ENCODE measurements around the gene FSIP1.

The FSIP1 gene

DNA sequence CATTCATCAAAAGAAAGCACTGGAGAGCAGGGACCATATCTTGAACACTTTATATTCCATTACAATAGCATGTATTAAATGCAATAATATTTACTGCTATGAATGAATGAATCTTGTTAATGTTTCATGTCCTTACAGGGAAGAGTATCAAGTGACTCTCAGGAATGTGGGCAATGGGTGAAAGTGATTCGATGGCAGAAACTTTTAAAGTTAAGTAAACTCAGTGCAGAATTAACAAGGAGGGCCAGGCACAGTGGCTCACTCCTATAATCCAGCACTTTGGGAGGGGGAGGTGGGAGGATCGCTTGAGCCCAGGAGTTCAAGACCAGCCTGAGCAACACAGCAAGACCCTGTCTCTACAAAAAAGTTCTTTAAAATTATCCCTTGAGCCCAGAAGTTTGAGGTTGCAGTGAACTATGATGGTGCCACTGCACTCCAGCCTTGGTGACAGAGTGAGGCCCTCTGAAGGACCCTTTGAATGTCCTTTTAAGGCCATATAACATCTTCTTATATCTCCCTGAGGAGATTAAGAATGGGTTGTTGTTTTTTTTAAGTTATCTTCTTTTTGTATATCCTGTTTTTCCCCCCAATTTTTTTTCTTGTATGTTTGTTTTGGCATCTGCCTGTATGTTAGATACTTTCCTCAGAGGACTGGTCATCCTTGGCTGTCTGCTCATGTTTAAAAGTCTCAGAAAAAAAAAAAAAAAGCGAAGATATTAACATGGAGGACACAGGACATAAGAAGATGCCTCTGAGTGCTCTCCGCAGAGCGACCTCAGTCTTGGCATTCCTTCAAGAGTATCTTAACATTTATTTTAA is 9.6 kb upstream of the FSIP1 start:
- no peak for DNase-seq

DNA sequence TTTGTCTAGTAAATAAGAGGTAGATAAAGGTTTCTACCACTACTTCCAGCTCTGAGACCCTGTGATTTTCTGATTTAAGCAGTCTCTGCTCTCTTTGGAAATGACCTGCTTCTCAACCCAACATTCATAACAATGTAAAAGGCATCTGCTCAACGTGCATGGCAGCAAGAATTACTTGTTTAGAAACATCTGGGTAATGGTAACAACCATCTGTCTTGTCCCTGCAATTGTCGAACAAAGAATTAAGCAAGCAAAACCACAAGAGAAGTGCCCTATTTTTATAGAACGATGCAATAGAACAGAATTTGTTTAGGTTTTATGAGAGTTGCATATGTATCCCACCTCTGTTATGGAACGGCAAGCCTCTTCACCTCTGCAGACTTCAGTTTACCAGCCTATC is 7.1 kb upstream of the FSIP1 start:
- no peak for DNase-seq

DNA sequence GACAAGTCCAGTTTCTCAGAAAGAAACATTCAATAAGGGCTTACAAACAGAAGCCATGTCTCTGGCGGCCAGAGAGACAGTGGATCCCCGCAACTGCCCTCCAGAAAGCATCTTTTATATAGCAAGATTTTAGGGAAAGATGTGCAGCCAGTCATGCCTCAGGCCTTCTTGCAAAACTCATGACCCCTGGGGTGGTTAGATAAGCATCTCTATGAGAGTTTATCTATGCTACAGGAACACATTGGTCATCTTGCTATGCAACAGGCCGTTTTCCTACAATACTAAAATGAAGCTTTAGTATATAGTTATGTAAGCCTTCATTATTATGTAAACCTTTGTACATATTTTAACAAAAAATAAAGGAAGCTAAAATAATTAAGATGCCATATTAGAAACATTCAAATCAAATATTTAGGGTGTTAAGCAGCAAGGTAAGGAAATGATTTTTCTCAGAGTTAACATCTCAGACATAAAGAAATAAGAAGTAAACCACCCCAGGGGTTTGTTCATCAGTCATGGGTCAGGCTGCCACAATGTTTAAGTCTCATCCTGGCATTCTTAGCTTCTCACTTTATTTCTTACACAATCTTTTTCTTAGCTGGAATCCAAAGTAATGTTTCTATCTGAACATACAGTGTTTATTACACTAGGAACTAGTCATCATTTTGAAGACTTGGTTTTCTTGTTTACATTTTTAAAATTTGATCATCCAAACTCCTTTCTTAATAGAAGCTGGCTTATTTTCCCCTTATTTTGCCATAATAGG is 6.3 kb upstream of the FSIP1 start:
- DNase-seq: no peak

DNA sequence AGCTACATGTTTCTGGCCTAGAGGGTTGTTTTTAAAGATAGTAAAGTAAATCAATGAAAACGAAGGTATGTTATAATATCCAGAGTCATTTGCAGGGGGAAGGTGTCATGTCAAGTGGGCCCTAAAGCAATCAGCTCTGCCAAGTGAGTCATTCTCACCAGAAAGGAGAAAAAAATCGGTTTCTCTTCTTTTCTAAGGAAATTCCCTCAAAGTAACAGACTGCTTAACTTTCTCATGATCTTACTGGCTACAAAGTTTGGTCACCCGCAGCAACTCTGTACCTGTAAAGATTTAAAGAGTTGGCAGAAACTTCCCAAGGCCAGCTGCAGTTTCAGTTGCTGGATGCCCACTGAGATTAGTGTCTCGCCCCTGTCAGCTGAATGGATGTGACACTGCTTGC is 5.5 kb upstream of the FSIP1 start:
- no peak for DNase-seq

DNA sequence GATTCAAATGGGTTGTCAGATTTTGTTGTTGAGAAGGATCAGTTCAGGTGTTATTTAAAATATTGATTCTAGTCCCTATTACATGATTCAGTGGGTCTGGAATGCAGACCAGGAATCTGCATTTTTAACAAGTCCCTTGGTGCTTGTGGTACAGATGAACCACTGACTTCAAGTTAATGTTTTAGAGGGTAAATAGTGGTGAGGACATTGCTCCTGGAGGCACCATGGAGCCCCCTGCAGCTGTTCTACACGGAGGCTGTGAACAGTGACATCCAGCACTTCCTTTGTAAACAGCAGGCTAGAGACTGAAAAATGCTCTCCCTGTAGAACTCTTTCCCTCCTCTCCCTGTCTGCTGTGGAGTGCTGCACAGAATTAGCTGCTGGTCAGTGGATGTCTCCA is 4.8 kb upstream of the FSIP1 start:
- no peak for DNase-seq

DNA sequence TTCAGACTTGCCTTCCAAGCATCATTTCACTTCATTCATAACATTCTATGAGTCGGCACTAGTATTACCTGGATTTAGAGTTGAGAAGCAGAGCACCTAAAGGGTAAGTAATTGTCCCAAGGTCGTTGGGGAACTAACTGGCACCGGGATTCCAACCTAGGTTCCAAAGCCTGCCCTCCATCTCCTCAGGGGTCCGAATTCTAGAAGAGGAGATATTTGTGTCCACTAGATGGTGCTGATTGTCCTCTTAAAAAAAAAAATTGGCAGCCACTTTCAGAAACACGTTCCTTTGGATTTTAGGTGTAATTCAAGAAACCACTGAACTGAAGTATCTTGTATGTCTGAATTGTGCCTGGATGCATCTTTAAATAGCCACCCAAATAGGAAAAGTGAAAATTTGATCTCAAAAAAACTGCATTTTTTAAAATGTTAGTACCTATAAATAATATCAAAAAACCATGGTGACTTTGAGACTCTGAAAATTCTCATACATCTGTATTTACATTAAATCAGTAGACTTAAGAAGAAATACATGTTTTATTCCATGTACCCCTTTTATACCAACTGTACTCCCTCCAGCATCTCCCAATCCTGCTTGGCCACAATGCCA is 3.9 kb upstream of the FSIP1 start:
- DNase-seq: peak; percentile 20 to 34

DNA sequence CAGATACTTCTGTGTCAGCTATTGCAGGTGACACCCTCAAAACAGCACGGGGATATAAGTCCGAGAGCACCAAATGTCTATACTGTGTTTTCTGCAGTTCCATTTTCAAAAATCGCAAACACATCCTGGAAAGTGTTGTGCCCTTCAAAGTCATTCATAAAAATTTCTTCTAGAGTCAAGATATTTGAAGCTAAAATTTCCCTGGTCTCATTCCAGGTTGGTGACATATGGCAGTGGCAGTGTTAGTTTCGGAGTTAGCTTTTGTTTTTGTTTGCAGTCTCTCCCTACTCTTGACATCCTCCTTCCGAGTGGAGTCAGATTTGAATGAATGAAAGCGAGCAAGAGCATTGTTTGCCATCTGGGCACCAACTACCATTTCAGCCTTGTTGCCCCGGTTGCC is 3.2 kb upstream of the FSIP1 start:
- DNase-seq: no peak

DNA sequence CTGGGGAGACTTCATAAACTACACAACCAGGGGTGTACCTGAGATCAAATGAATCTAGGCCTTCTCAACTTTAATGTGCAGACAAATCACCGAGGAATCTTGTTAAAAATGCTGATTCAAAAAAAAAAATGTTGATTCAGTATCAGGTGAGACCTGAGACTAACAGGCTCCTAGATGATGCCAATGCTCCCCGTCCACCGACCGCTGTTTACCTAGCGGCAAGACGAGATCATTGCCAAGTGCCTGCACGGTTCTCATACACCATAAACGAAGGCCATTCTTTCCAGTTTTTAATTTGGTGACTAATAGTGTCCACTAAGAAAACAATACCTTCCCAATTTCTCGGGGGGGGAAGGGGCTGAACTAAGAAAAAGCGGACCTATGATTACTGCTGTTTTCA is 2.5 kb upstream of the FSIP1 start:
- peak in 1 of 2 experiments; percentile 15 for DNase-seq

DNA sequence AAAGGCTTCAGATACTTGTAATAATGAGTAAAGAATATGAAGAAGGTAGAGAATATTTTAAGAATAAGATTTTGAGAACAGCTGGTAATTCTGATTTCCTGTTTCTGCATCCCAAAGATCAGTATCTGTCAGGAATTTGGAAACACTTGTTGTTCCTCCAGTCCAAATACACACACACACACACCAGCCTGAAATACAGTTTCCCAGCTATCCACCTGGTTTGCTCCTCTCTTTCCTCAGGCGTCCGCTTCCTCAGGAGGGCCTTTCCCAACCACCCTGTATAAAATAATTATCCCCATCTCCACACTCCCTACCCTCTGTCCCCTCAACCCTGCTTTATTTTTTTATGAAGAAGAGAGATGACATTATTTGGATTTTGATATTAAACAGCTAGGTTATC is 2.0 kb upstream of the FSIP1 start:
- no peak for DNase-seq

DNA sequence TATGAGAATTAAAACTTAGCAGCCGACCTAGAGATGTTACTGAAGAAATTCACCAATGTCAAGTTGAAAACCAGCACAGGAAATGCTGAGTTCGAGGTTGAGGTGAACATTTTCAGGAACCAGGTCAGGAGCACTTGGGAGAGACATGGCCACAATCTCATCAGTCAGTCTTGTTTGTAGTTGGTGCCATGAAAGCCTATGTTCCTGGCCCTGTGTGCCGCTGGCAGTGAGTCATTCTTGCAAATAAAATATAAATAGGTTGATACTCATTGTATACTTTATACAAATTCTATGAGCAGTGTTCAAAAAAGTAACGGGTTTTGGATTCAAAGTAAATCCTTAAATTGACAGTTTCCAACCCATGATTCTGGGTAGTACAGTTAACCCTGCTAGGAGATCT is 1.5 kb upstream of the FSIP1 start:
- no peak for DNase-seq

DNA sequence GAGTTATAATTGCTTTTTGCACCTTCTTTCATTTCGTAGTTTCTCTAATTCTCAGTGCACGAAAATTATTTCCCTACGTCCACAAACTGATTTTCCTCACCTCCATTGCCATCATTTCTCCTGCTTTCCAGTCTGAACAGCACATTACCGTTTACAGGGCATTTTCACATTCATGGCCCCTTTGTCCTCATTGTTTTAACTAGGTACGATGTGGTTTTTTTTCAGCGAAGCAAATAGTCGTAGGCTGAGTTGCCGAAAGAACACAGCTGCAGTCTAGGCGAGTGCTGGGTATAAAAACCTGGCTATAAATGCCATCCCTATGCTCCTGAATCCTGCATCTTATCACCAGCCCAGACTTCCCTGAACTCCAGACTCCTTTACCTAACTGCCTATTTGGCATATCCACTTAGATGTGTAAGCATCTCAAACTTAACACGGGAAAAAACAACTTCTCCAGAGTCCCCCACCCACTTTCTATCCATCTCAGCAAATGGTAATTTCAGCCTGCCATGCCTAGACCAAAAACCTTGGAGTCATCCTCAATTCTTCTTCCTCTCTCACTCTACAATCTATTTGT is 691 bp upstream of the FSIP1 start:
- no peak for DNase-seq

DNA sequence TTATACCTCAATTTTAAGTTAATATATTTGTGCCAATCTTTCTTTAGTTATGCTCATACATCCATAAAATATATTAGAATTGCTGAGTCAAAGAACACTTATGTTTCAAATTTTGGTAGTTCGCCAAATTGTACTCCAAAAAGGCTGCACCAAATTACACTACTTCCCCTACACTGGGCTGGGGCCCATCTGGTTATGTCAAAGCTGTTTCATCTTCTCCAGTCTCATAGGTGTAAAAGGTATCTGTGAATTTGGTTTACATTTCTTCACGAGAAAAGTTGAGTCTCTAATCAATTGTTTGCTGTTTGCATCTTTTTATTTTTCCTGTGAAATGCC is 706 bp downstream of the FSIP1 start:
- DNase-seq: no peak

DNA sequence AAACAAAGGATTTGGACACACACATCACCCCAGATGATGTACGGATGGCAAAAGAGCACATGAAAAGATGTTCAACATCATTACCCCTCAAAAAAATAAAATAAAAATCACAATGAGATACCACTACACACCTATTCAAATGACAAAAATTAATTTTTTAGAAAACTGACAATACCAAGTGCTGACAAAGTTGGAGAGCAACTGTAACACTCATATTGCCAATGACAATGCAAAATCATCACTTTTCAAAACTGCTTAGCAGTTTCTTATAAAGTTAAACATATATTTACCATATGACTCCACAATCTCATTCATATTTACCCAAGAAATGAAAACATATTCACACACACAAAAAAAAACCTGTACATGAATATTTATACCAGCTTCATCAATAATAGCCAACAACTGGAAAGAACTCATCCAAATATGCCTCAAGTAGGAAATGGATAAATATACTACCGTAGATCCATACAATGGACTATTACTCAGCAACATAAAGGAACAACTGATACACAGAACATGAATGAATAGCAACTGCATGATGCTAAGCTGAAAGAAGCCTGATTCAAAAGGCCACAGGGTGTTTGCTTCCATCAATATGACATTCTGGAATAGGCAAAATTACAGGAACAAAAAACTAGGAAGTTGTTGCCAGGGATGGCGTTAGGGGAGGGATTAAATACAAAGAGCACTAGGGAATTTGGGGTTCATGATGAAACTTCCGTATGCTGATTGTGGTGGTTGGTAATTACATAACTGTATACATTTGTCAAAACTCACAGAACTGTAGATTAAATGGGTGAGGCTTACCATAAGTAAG is 1.3 kb downstream of the FSIP1 start:
- no peak for DNase-seq

DNA sequence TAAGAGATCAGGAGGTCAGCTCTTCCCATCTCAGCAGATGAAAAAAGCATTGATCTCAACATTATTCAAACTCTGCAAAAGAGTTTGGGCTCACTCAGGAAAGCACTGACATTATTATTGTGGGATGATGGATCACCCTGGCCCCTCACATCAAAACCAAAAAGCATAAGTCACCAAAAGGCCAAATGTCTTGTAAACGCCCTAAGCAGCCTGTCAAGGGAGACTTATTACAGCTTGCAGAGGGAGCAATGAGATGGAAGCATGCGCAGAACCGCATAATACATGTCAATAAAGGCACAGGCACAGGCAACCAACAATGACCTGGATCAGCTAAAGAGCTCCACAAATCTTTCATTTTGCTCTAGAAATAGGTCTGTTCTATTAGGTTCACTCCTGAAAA is 4.6 kb downstream of the FSIP1 start:
- no peak for DNase-seq

DNA sequence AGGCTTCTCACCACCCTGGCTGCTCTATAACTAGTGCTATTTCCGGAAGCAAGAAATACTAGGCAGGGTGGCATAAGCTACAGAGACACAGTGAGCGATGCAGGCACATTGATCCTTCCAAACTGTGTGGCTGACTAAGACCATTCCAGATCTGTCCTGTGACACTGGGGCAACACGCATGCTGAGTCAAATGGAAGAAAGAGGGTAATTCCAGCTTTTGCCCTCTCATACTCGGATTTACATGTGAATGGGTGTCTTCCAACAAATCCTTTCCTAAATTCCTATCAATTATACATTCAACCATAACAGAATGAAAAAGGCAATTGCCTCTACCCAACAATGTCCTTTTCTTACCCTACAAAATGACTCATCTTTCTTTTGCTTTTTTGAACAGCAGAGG is 5.1 kb downstream of the FSIP1 start:
- DNase-seq: no peak

DNA sequence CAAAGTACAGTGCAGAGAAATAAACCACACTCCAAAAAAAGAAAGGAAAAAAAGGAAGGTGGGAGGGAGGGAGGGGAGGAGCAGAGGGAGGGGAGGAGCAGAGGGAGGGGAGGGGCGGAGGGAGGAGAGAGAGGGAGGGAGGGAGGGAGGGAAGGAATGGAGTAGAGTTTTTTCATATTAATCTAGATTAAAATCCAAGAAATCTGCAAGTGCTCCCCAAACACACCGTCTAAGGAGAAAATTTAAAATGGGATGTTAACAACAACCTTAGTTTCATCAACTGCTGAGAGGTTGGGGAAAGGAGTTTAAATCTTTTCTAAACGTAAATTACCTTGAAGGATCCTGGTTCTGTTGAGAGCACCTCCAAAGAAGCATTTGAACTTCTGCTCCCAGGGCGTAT is 6.6 kb downstream of the FSIP1 start:
- DNase-seq: no peak

DNA sequence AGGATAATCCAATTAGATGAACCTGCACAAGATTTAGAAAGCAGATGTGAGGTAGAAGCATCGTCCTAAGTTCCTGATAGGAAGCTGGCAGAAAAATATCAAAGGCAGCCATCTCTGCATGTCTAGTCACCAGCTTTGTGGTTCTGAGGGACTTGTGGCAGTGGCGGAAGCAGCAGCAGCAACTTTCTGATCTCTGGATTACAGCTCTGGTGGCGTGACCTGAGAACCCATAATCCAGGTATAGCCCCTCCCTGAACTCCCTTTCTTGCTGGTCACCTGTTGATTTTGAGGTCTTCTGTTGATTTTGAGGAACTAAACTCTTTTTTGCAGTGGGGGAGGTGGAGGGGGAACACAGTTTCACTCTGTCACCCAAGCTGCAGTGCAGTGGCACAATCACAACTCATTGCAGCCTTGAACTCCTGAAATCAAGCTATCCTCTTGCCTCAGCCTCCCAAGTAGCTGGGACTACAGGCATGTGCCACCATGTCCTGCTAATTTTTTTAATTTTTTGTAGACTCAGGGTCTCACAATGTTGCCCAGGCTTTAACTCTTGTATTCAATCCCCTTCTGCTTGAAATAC is 7.9 kb downstream of the FSIP1 start:
- DNase-seq: no peak

DNA sequence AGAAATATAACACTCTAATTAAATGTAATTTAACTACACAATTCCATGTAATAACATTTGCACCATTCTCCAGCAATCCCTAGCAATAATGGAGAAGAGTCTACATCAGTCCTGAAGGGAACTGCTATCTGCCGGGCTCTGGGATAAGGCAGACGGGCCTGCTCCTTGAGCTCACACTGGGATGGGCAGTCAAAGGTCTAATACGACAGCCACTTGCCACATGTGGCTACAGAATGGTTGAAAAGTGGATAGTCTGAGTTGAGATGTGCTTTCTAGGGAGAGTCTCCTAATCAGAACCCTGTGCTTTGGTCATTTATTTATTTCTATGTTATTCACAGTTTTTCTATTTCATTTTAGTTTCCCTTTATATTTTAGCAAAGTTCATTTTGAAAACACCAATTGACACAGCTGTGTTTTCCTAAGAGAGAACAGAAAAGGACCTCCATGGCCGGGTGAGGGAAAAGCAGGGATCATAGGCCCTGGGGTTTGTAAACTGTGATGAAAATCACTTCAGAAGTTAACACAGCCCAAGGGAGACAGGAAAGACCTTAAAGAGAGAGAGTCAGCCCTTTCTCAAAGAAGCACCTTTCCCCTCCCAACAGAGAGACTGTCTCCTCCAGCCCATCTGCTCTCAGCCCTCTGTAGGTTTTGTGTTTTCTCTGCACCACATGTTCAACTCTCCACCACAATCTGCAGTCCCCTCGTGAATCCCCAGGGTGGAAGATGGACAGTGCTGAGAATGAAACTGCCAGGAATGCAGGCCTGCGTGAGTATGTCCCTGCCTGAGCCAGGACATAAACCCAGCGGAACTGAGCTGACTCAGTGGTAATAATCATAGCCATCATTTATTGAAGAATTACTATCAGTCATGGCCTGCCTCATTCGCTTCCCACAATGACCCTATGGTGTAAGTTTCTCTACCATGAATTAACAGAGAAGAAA is 11.6 kb downstream of the FSIP1 start:
- no peak for DNase-seq

DNA sequence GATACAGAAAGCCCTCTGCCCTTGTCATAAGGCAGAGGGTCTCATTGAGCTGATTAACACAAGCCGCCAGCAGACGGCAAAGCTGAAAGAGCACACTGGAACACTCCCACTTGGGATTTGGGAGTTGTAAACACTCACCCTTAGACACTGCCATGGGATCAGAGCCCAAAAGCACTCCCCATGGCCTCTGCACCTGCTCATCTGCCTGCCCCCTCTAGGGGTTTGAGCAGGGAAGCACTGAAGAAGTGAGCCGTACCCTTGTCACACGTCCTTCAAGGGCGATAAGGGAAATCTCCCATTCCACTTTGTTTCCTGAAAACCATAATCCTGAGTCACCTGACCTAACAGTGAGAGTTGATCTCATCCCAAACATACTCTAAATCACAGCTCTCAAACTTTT is 14.7 kb downstream of the FSIP1 start:
- no peak for DNase-seq

DNA sequence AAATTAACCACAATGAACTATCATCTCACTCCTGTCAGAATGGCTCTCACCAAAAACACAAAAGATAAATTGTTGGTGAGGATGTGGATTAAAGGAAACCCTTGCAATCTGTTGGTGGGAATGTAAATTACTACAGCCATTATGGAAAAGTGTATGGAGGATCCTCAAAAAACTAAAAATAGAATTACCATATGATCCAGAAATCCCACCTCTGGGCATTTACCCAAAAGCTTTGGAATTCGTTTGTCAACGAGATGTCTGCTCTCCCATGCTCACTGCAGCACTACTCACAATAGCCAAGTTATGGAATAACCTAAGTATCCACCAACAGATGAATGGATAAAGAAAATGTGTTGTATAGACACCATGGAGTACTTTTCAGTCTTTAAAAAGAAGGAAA is 21.6 kb downstream of the FSIP1 start:
- no peak for DNase-seq

DNA sequence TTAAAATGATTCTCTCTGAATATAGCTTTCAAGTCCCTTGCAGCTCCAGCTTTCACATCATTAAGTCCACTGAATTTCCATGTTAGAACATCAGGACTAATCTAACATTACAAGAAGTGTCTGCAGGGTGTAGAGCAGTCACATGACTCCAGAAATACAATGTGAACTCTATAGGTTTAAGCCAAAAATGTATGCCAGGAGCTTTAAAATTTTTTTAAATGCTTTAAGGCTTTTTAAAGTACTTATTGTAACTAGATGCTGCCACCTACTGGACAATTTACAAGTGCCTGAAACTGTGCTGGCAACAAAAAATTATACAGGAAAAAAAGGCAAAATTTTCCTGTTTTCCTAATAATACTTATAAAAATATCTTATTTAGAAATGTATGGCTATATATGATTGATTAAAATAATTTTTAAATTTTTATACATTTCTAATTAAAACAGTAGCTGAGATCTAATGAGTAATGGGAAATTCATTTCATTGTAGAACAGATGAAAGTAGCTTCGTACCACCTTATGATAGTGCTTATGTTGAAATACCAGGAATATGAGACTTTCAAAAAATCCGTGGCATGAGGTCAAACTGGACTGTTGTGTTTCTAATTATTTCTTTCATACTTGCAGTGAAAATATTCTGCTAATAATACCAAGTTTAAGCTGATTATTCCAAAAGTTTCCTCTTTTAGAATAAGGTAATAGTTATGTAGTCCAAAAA is 25.7 kb downstream of the FSIP1 start:
- DNase-seq: peak; percentile 7 to 64

All from SHP77 (cell line).